Dedifferentiated amniotic fluid mesenchymal stem cell (primary cell): ENCODE measurements around the gene VAT1.
"Not testable (repeated sequence)": the region's sequence is repeated elsewhere in the genome, so short reads cannot be mapped to it uniquely, and the experiment has no call there.

Experiments used
- DNase-seq: peaks from one replicate; pipeline ENCODE4 v3.0.0-alpha.2; 2016; ENCODE audit errors: extremely low spot score

VAT1 gene

DNA sequence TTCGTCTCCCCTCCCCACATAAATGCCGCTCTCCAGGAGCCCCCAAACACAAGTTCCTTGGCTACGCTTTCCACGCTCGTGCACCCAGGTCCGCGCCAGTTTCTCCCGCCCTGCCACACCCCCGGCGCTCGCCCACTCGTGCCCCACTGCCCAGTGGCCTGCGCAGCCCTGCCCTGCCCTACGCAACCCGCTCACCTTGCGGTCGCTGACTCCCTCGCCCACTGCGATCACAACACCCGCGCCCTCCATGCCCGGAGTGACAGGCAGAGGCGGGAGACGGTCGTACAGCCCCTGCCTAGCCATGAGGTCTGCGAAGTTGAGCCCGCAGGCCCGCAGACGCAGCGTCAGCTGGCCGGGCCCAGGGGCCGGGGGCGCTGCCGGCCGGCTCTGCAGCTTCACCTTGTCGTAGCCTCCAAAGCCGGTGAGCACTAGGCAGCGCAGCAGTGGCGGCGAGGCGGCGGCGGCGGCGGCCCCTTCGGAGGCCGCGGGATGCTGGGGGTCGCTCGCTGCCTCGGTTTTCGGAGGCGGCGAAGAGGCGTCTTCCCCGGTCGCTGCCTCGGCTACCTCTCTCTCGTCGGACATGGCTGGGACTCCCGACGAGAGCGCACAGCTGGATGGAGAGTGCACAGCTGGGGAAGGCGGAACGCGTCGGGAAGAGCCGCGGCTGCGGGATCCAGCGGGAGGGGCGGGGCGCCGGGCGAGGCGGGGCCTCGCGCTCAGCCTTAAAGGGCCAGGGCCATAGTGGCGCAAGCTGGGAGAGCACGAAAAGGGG lies at the start of gene VAT1:
Gene VAT1 (minus strand): TSS at position 645 of the 772 bp plus-strand sequence. CDS start 63 bp downstream, at position 582.
- DNase-seq: peak; percentile 54

DNA sequence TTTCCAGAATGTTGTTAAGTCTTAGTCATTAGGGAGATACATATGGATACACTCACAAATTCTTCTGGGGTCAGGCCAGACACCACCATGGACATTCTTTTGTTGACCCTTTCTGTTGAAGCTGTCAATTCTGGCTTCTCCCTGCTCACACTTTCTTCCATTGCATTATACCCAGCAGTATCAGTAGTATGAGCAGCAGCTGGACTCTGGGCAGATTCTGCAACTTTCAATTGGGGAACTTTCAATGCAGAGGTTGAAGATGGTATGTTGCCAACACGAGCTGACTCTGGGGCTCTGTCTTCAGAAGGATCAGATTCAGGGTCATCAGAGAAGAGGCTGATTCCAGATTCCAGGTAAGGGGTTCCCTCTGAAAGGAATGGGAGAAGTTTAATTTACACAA lies 48.7 kb upstream of the VAT1 start:
- DNase-seq: no peak

- DNase-seq: no peak
These were observed 48.1 kb upstream of the VAT1 start for GRCh38 chr17:43070257-43070656.

- DNase-seq: no peak
These were observed 47.2 kb upstream of the VAT1 start for GRCh38 chr17:43069368-43069898.

DNA sequence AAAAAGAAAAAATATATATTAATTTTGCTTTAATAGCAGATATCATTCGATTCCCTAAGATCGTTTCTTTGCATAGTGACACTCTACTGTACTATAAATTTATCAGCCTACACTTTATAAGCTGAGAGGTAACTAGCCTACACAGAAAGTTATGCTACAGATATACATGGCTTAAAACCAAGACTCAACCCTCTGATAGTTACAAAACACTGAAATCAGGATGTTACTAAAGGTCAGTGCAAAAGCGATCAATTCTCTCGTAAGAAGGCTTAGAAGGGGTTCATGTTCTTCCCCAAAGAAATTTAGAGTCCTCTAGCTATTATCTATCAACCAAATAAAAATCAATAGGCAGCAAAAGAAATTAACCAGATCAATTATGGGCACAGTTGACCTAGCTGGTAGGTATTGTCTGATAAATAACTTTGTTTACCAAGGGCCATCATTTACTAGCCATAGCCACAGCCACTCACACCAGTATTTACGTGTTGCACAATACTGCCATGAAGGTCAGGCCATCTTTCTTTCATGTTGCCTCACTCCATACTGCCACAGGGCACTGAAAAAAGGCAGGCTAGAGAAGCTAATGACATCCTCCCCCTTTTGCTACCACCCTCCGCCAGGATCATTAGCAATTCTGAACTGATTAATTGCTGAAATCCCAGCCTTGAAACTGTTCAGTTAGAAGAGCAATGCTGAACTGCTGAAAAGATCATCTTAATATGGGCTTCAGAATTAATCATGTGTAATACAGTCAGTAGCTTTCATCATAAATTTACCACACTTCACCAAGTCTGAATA lies 46.6 kb upstream of the VAT1 start:
- no peak for DNase-seq

- DNase-seq: no peak
These were observed 40.9 kb upstream of the VAT1 start for GRCh38 chr17:43062984-43063638.

- no peak for DNase-seq
These were observed 33.9 kb upstream of the VAT1 start for GRCh38 chr17:43056051-43056450.

- DNase-seq: not testable (repeated sequence)
These were observed 30.8 kb upstream of the VAT1 start for GRCh38 chr17:43053008-43053407.

GRCh38 chr17:43051969-43052368 lies 29.8 kb upstream of the VAT1 start:
- DNase-seq: no peak

DNA sequence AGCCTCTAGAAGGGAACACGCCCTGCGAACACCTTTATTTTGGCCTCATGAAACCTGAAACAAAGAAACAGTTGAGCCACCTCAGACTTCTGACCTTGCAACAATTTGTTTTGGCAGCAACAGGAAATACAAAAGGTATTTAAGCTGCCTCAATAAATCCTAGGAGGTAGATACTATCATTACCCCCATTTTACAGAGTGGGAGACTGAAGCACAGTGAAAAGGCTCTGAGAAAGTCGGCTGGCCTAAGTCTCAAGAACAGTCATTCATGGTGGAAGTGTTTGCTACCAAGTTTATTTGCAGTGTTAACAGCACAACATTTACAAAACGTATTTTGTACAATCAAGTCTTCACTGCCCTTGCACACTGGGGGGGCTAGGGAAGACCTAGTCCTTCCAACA lies 21.8 kb upstream of the VAT1 start:
- no peak for DNase-seq

GRCh38 chr17:43043307-43043706 lies 21.1 kb upstream of the VAT1 start:
- no peak for DNase-seq

GRCh38 chr17:43042025-43042628 lies 19.9 kb upstream of the VAT1 start:
- DNase-seq: no peak

DNA sequence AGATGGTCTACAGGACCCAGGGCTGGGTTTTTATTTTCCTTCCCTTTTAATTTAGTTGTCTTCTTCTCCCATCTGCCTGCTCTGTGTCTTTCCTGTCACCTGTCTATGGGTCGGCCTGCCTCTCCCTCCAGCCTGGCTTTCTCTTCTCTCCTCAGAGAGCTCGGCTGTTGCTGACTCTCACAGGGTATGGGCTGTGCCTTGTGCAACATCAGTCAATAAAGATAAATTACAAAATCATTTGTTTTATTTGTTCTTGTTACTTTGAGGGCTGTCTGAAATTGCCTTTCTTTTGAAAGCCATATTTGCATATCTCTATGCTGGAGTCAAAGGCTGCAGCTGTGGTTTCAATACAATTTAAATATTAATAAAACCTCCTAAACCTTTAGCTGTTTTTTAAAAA lies 18.5 kb upstream of the VAT1 start:
- no peak for DNase-seq

DNA sequence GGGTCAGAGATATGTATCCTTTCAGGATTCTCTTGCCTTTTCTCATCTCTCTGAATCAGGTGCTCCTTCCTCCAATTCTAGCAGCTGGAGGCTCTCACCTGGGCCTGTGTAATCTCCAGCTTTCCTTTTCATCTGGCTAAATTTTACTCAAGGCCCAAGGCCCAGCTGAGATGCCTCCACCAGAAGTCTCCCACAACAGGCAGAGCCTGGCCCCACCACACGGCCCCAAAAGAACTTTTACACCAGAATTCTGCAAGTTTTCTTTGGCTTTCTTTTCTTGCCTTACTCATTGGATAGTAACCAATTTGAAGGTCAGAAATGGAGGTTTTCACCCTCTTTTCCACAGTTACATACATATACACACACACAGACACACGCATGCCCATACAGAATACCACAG lies 17.5 kb upstream of the VAT1 start:
- no peak for DNase-seq

- no peak for DNase-seq
These were observed 12.7 kb upstream of the VAT1 start for GRCh38 chr17:43034894-43035293.

- DNase-seq: no peak
These were observed 12.0 kb upstream of the VAT1 start for GRCh38 chr17:43033948-43034881.

DNA sequence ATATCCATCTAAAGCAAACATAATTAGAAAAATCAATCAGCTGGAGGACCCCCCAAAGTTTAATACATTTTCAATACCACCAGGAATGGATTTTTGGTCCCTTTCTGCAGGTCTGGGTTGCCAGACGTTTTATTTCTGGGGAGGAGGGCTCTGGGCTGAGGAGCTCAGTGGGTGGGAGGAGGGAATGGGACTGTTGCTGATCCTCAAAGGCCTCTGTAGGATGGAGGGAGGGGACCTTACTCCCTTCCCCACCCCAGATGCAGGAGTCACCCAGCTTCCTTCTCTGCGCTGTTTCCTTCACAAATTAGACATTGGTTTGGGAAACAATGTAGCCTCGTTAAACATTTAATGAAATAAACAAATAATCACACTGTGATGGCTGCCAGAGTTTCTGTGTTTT lies 9.5 kb upstream of the VAT1 start:
- DNase-seq: no peak

DNA sequence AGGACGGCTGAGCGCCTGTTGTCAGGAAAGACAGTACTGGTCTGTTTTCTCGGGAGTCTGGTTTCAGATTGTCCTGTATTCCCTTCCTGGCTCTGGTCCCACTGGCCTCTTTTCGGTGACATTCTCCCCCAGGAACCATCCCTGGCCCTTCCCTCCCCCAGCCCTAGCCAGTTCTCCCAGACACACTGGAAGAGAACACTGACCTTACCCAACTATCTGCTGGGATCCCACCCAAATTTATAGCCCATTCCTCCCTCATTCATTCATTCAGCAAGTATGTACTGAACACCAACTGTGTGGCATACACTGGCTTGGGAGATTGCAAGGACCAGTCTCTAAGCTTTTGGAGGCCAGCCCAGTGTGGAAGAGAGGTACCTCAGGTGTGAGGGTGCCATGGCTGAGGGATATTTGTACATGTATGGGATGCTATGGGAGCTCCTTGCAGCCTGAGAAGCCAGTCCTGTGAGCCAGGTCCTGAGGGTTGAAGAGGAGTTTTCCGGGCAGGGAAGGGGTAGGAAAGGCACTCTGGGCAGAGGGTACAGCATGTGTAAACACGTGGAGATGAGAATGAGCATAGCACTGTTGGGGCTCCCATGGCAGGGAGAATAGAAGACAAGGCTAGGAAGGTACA lies 8.1 kb upstream of the VAT1 start:
- no peak for DNase-seq

DNA sequence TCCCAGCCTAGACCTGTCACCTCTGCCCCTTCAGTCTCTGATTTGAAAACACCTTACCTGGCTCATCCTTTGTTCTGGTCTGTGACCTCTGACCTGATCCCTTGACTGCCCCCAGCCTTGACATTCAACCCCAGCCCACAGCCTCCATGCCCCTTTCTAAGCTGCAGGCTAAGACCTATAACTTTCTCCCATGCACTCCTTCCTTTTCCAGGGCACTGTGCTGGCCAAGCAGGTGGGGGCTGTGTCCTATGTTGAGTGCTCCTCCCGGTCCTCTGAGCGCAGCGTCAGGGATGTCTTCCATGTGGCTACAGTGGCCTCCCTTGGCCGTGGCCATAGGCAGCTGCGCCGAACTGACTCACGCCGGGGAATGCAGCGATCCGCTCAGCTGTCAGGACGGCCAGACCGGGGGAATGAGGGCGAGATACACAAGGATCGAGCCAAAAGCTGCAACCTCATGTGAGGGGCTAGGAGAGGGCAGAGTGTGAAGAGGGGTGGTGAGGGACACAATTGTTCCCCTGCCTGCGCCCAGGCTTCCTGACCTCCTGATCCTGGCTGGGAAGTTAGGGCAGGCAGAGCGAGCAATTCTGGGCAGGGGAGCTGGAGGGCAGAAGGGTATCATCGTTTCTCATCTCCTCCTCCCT lies 6.2 kb upstream of the VAT1 start:
- no peak for DNase-seq
